Colonic mucosa (tissue), 4 donors: ENCODE data around the gene PHIP. TPM values are rescaled to one million over a fixed set of nuclear protein-coding genes. Genes with fewer than 3 reads are reported as not detected.
"Not testable (repeated sequence)": the region's sequence is repeated elsewhere in the genome, so short reads cannot be mapped to it uniquely, and the experiment has no call there.

Experiments used
- DNase-seq: peaks from one replicate; pipeline ENCODE4 v3.0.0-alpha.2; 2020
- H3K27ac ChIP-seq: fragments of 200-600 bp; one replicate; pipeline ENCODE4 v1.8.0; 2021
- H3K27me3 ChIP-seq: fragments of 200-600 bp; one replicate; pipeline ENCODE4 v1.8.0; 2021
- H3K36me3 ChIP-seq: fragments of 200-600 bp; one replicate; pipeline ENCODE4 v1.8.0; 2021
- H3K4me1 ChIP-seq: fragments of 200-600 bp; one replicate; pipeline ENCODE4 v1.8.0; 2021; ENCODE audit warnings: mild to moderate bottlenecking
- H3K4me3 ChIP-seq: fragments of 200-600 bp; one replicate; pipeline ENCODE4 v1.8.0; 2021
- H3K9ac ChIP-seq, 2 donors: one replicate each; pipeline ENCODE4 v1.7.0; 2013; ENCODE audit warnings: control low read depth in 2 of 2, low read depth in 2 of 2, low read length in 2 of 2
- H3K9me3 ChIP-seq: fragments of 200-600 bp; one replicate; pipeline ENCODE4 v1.8.0; 2021
- CTCF ChIP-seq: fragments of 200-600 bp; IDR thresholded peaks from one replicate; pipeline ENCODE4 v1.8.0; 2022; ENCODE audit warnings: antibody characterized with exemption, mild to moderate bottlenecking
- intact Hi-C: fragments of 100-400 bp; cut with DNase I; formaldehyde crosslinking; loops from one replicate; pipeline ENCODE4 v1.14.1; 2022
- total RNA-seq, 2 donors: library from RNA; stranded (reverse); fragmentation: NEBNext Ultra II Directional in 1 of 2; extraction: Animal tissue kit (Norgen Biotek cat#: 25700) in 1 of 2; gene quantifications; one replicate each; pipeline ENCODE4 v1.2.1, GENCODE V29; 2021
- donor health status: healthy.
- donor health status: DM: no; HTN: no; CAD: no.
- donor health status: DM: no; HTN: no; CAD: no.

The PHIP gene
- total RNA-seq, 2 donors from 2014 or later = 19.3 to 20.5 TPM

- no peak for DNase-seq
- Histone ChIP-seq H3K27ac (no peak overlapping the region), H3K27me3 (no peaks in the 10 kb centered on the region), H3K4me1 (no peaks in the 10 kb centered on the region), H3K36me3 (no peaks in the 10 kb centered on the region), H3K9me3 (no peaks in the 10 kb centered on the region), H3K9ac (no peak overlapping the region), H3K4me3 (no peak overlapping the region)
- intact Hi-C loops = no loop called here
- no peak for TF ChIP-seq CTCF
Observed at GRCh38 chr6:78925317-78925716, 152.7 kb downstream of the PHIP start.

GRCh38 chr6:78921168-78921567 is 156.9 kb downstream of the PHIP start:
- H3K4me1 ChIP-seq, H3K27ac ChIP-seq, intact Hi-C loops, DNase-seq, H3K36me3 ChIP-seq, H3K4me3 ChIP-seq, H3K27me3 ChIP-seq, H3K9ac ChIP-seq, H3K9me3 ChIP-seq: not testable (repeated sequence)

GRCh38 chr6:78917788-78918187 is 160.3 kb downstream of the PHIP start:
- no peak for TF ChIP-seq CTCF
- Histone ChIP-seq H3K9ac (no peak overlapping the region), H3K27me3 (no peaks in the 10 kb centered on the region), H3K4me3 (no peak overlapping the region), H3K36me3 (no peaks in the 10 kb centered on the region), H3K27ac (no peak overlapping the region), H3K4me1 (no peaks in the 10 kb centered on the region), H3K9me3 (peaks cover 6% of the 10 kb centered on the region)
- intact Hi-C loops = no loop called here
- no peak for DNase-seq

GRCh38 chr6:78916411-78916810 is 161.6 kb downstream of the PHIP start:
- Histone ChIP-seq H3K9ac (no peak overlapping the region), H3K4me3 (no peak overlapping the region), H3K27me3 (no peaks in the 10 kb centered on the region), H3K36me3 (no peaks in the 10 kb centered on the region), H3K9me3 (peaks cover 6% of the 10 kb centered on the region), H3K4me1 (no peaks in the 10 kb centered on the region), H3K27ac (no peak overlapping the region)
- no peak for DNase-seq
- intact Hi-C loops = no loop called here
- no peak for TF ChIP-seq CTCF

- Histone ChIP-seq H3K4me1 (no peaks in the 10 kb centered on the region), H3K9ac (no peak overlapping the region), H3K36me3 (no peaks in the 10 kb centered on the region), H3K27ac (no peak overlapping the region), H3K9me3 (no peaks in the 10 kb centered on the region), H3K27me3 (no peaks in the 10 kb centered on the region), H3K4me3 (no peak overlapping the region)
- no peak for DNase-seq
- intact Hi-C loops = no loop called here
- TF ChIP-seq CTCF = no peak
Observed at GRCh38 chr6:78911218-78911940, 166.7 kb downstream of the PHIP start.

GRCh38 chr6:78910591-78911171 is 167.4 kb downstream of the PHIP start:
- peak overlapping the region; percentile 44 for H3K4me3 ChIP-seq
- peak; percentile 43 for DNase-seq
- H3K27ac ChIP-seq = no peak overlapping the region
- no peaks in the 10 kb centered on the region for H3K4me1 ChIP-seq
- intact Hi-C loops = no loop called here
- H3K9me3 ChIP-seq = no peaks in the 10 kb centered on the region
- H3K36me3 ChIP-seq = no peaks in the 10 kb centered on the region
- no peak for TF ChIP-seq CTCF
- no peaks in the 10 kb centered on the region for H3K27me3 ChIP-seq
- no peak overlapping the region for H3K9ac ChIP-seq
